Measurements from ENCODE around the gene SLC39A1. TPM values are rescaled to one million over a fixed set of nuclear protein-coding genes. Genes with fewer than 3 reads are reported as not detected.

Gene SLC39A1
- polyA plus RNA-seq, 1 donor from 2014 or later: 35.2 TPM

- no peak overlapping the region for H3K27ac ChIP-seq (ENCODE audit: low read length)
- H3K36me3 ChIP-seq (ENCODE audit: insufficient read depth, low read length): no peaks in the 10 kb centered on the region
- H3K79me2 ChIP-seq (replicated peaks; ENCODE audit: insufficient read depth, low read length): peaks cover 23% of the 10 kb centered on the region
- H3K9ac ChIP-seq (ENCODE audit: low read length): no peak overlapping the region
- H3K4me3 ChIP-seq (ENCODE audit: low read length): no peak overlapping the region
- H3K4me2 ChIP-seq (ENCODE audit: low read length): no peak overlapping the region
- H3K27me3 ChIP-seq (ENCODE audit: insufficient read depth, low read depth, low read length): no peaks in the 10 kb centered on the region
- no peaks in the 10 kb centered on the region for H3K9me2 ChIP-seq (ENCODE audit: insufficient read depth, low read length)
- H2AFZ ChIP-seq (ENCODE audit: low read depth, low read length): no peak overlapping the region
- H3K9me3 ChIP-seq (ENCODE audit: low read length): no peaks in the 10 kb centered on the region
- no peaks in the 10 kb centered on the region for H4K20me1 ChIP-seq (ENCODE audit: insufficient read depth)
- H3F3A ChIP-seq (ENCODE audit: insufficient read depth, low read length, poor library complexity, severe bottlenecking): no peaks in the 10 kb centered on the region
- TF ChIP-seq RAD21 (conservative IDR thresholded peaks at IDR 0.05) (no peak), REST (IDR thresholded peaks at IDR 0.05; ENCODE audit: borderline replicate concordance) (no peak), POLR2AphosphoS5 (IDR thresholded peaks at IDR 0.05) (no peak), EZH2 (IDR thresholded peaks at IDR 0.05; ENCODE audit: borderline replicate concordance, insufficient read depth, low read length, poor library complexity, severe bottlenecking) (no peak), CTCF (IDR thresholded peaks at IDR 0.05; ENCODE audit: poor library complexity, severe bottlenecking) (no peak), TAF1 (IDR thresholded peaks at IDR 0.05; ENCODE audit: low read depth) (no peak)
These were observed 11.5 kb downstream of the SLC39A1 start for GRCh38 chr1:153951801-153952200.

- Histone ChIP-seq H3K4me2 (ENCODE audit: low read length) (no peak overlapping the region), H3K27me3 (ENCODE audit: insufficient read depth, low read depth, low read length) (no peaks in the 10 kb centered on the region), H3F3A (ENCODE audit: insufficient read depth, low read length, poor library complexity, severe bottlenecking) (no peaks in the 10 kb centered on the region), H3K27ac (ENCODE audit: low read length) (no peak overlapping the region), H3K36me3 (ENCODE audit: insufficient read depth, low read length) (no peaks in the 10 kb centered on the region), H3K9ac (ENCODE audit: low read length) (no peak overlapping the region), H2AFZ (ENCODE audit: low read depth, low read length) (no peak overlapping the region), H4K20me1 (ENCODE audit: insufficient read depth) (no peaks in the 10 kb centered on the region), H3K4me3 (ENCODE audit: low read length) (no peak overlapping the region), H3K79me2 (replicated peaks; ENCODE audit: insufficient read depth, low read length) (peaks cover 17% of the 10 kb centered on the region), H3K9me3 (ENCODE audit: low read length) (no peaks in the 10 kb centered on the region), H3K9me2 (ENCODE audit: insufficient read depth, low read length) (no peaks in the 10 kb centered on the region)
- TF ChIP-seq EZH2 (IDR thresholded peaks at IDR 0.05; ENCODE audit: borderline replicate concordance, insufficient read depth, low read length, poor library complexity, severe bottlenecking): no peak
- TF ChIP-seq REST (IDR thresholded peaks at IDR 0.05; ENCODE audit: borderline replicate concordance): no peak
- TF ChIP-seq MXI1 (conservative IDR thresholded peaks at IDR 0.05; ENCODE audit: poor library complexity, severe bottlenecking): no peak
- no peak for TF ChIP-seq TAF1 (IDR thresholded peaks at IDR 0.05; ENCODE audit: low read depth)
These were observed 12.2 kb downstream of the SLC39A1 start for GRCh38 chr1:153951183-153951582.

Measured in neural cell (in vitro differentiated cells).